HEK293T (cell line): ENCODE data around the gene ZNF835.

ENCODE experiments used
- CTCF ChIA-PET: fragments of 350-600 bp; formaldehyde crosslinking; extraction: SDS; loops from one replicate; lab custom pipeline; 2021; ENCODE audit warnings: antibody characterized with exemption, inconsistent platforms; lab: Yijun Ruan, JAX
- POLR2A ChIA-PET: fragments of 350-600 bp; formaldehyde crosslinking; extraction: SDS; loops from one replicate; lab custom pipeline; 2020; ENCODE audit warnings: antibody characterized with exemption, inconsistent platforms; lab: Yijun Ruan, JAX
- DNase-seq: peaks from one replicate; pipeline ENCODE4 v3.0.0; 2012; ENCODE audit warnings: mixed read lengths; ENCODE audit errors: extremely low spot score
- ARNT ChIP-seq: fragments of 450-650 bp; IDR thresholded peaks from 2 replicates; pipeline ENCODE4 v1.6.1; 2017; ENCODE audit warnings: mild to moderate bottlenecking
- BHLHE40 ChIP-seq: fragments of 450-650 bp; IDR thresholded peaks from 2 replicates; pipeline ENCODE4 v1.6.1; 2016; ENCODE audit warnings: mild to moderate bottlenecking, moderate library complexity, borderline replicate concordance
- CTBP1 ChIP-seq: fragments of 450-650 bp; IDR thresholded peaks from 2 replicates; pipeline ENCODE4 v1.6.1; 2016; ENCODE audit warnings: borderline replicate concordance
- ELF4 ChIP-seq: fragments of 450-650 bp; IDR thresholded peaks from 2 replicates; pipeline ENCODE4 v1.6.1; 2017; ENCODE audit warnings: antibody characterized with exemption
- FOXA1 ChIP-seq: fragments of 450-650 bp; IDR thresholded peaks from 2 replicates; pipeline ENCODE4 v1.6.1; 2016; ENCODE audit warnings: mild to moderate bottlenecking
- FOXK2 ChIP-seq: fragments of 450-650 bp; IDR thresholded peaks from 2 replicates; pipeline ENCODE4 v1.6.1; 2016; ENCODE audit warnings: mild to moderate bottlenecking
- FOXM1 ChIP-seq: fragments of 450-650 bp; IDR thresholded peaks from 2 replicates; pipeline ENCODE4 v1.6.1; 2017; ENCODE audit warnings: mild to moderate bottlenecking, borderline replicate concordance
- HDGF ChIP-seq: fragments of 450-650 bp; IDR thresholded peaks from 2 replicates; pipeline ENCODE4 v1.6.1; 2017; ENCODE audit warnings: antibody characterized with exemption, borderline replicate concordance
- L3MBTL2 ChIP-seq: fragments of 450-650 bp; conservative IDR thresholded peaks from 2 replicates; pipeline ENCODE4 v1.6.1; 2016; ENCODE audit warnings: mild to moderate bottlenecking
- LEF1 ChIP-seq: fragments of 450-650 bp; IDR thresholded peaks from 2 replicates; pipeline ENCODE4 v1.6.1; 2017; ENCODE audit warnings: mild to moderate bottlenecking, borderline replicate concordance
- NFRKB ChIP-seq: fragments of 450-650 bp; IDR thresholded peaks from 2 replicates; pipeline ENCODE4 v1.6.1; 2016; ENCODE audit warnings: mild to moderate bottlenecking, moderate library complexity
- SP1 ChIP-seq: fragments of 450-650 bp; IDR thresholded peaks from 2 replicates; pipeline ENCODE4 v1.6.1; 2017
- SUZ12 ChIP-seq: fragments of 450-650 bp; IDR thresholded peaks from 2 replicates; pipeline ENCODE4 v1.6.1; 2016; ENCODE audit warnings: mild to moderate bottlenecking
- TARDBP ChIP-seq: fragments of 450-650 bp; IDR thresholded peaks from 2 replicates; pipeline ENCODE4 v1.6.1; 2016
- ZNF384 ChIP-seq: fragments of 450-650 bp; IDR thresholded peaks from 2 replicates; pipeline ENCODE4 v1.6.1; 2016
- TF ChIP-seq, protein P1 (sequence below): fragments of 450-650 bp; IDR thresholded peaks from 2 replicates; pipeline ENCODE4 v1.6.1; 2016

The ZNF835 gene

DNA sequence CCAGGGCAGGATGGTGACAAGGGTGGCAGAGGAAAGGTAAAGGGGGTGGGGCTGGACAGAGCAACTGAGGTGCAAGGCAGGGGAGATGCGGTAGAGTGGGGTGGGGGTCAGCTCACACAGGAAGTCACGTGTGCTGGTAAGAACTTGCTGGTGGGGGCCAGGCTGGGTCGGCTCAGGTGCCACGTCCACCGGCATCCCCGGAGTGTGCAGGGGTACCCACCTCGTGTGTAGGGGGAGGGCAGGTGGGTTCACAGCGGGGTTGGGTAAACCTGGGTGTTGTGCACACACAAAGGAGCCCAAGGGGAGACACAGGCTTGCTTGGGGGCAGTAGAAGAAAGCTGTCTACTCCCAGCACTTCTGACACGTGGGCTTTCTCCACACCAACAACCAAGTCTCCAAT, 2.9 kb downstream of the ZNF835 start:
- CTCF ChIA-PET, result no interaction called here

GRCh38 chr19:56667311-56667870, 4.2 kb downstream of the ZNF835 start:
- TF ChIP-seq SP1 (no peak), ELF4 (no peak), LEF1 (no peak)
- POLR2A ChIA-PET, result no interaction called here
- CTCF ChIA-PET, result no interaction called here
- DNase-seq, result no peak

More for the DNA sequence above, 2.9 kb downstream of the ZNF835 start:
- POLR2A ChIA-PET, result no interaction called here
- DNase-seq, result no peak
- TF ChIP-seq FOXK2 (no peak), SUZ12 (no peak), SP1 (no peak), TARDBP (no peak), HDGF (no peak), ELF4 (no peak), NFRKB (no peak), CTBP1 (no peak), L3MBTL2 (no peak), FOXM1 (no peak), LEF1 (no peak), FOXA1 (no peak)
- TF ChIP-seq, protein P1, sequence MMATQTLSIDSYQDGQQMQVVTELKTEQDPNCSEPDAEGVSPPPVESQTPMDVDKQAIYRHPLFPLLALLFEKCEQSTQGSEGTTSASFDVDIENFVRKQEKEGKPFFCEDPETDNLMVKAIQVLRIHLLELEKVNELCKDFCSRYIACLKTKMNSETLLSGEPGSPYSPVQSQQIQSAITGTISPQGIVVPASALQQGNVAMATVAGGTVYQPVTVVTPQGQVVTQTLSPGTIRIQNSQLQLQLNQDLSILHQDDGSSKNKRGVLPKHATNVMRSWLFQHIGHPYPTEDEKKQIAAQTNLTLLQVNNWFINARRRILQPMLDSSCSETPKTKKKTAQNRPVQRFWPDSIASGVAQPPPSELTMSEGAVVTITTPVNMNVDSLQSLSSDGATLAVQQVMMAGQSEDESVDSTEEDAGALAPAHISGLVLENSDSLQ, result no peak

GRCh38 chr19:56664511-56664910, 7.0 kb downstream of the ZNF835 start:
- ChIA-PET CTCF (no interaction called here), POLR2A (no interaction called here)
- no peak for DNase-seq
- no peak for TF ChIP-seq HDGF
- TF ChIP-seq, protein P1, result no peak
- TF ChIP-seq TARDBP, result no peak
- TF ChIP-seq ARNT, result no peak
- no peak for TF ChIP-seq LEF1
- TF ChIP-seq SP1, result no peak
- TF ChIP-seq FOXM1, result no peak
- TF ChIP-seq FOXA1, result no peak
- TF ChIP-seq FOXK2, result no peak
- TF ChIP-seq NFRKB, result no peak
- no peak for TF ChIP-seq L3MBTL2
- TF ChIP-seq ZNF384, result no peak
- TF ChIP-seq CTBP1, result no peak
- TF ChIP-seq BHLHE40, result no peak
- no peak for TF ChIP-seq ELF4
- no peak for TF ChIP-seq SUZ12

- no peak for DNase-seq
- TF ChIP-seq BHLHE40 (no peak), SUZ12 (no peak), CTBP1 (no peak), FOXM1 (no peak), FOXK2 (no peak), FOXA1 (no peak), SP1 (no peak), NFRKB (no peak), ARNT (no peak), TARDBP (no peak), LEF1 (no peak), HDGF (no peak), ZNF384 (no peak), ELF4 (no peak), L3MBTL2 (no peak)
- TF ChIP-seq, protein P1, result no peak
- POLR2A ChIA-PET, result no interaction called here
- CTCF ChIA-PET, result no interaction called here
Observed at GRCh38 chr19:56663931-56664500, 7.5 kb downstream of the ZNF835 start.

DNA sequence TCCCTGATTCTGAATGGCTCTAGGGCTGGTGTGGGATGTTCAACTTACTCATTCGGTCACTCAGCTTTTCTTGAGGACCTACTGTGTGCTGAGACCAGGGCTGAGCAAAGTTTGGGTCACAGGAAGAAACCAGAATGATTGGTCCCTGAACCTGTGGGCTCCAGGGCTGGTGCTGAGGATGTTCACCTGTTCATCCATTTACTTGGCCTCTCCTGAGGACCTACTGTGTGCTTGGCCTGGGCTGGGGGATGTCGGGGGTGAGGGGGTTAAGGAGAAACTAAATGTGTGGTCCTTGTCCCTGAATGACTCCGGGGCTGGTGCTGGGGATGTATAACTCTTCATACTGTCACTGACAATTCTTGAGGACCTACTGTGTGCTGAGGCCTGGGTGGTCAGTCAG, 10.3 kb downstream of the ZNF835 start:
- POLR2A ChIA-PET, result no interaction called here

DNA sequence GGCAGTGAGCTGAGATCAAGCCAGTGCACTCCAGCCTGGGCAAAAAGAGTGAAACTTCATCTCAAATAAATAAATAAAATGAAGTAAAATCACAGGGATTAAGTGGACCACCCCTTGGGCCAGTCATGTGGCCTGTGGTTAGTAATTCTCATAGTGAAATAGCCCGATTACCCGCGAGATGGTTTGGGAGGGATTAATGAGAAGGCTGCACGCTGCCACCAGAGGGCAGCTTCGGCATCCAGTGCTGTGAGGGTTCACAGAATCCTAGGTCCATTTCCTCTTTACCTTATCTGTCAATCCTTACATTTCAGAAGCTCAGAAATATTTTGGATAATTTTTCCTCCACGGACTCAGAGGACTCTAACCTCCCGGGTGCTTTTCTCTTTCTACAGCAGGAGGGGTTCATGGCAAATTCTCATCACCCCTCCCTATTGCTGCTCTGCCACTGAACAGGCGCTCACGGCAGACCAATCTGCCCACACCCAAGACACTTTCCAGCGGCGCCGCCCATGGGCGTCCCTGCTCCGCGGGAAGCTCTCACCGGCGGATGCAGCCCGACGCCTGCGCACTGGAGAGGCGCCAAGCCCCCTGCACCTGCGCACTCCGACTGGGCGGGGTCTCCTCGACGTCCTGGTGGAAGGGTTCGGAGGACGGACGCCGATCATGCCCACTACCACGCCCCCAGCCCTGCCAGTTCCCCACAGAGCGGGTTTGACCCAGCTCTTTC, 11.0 kb downstream of the ZNF835 start:
- DNase-seq, result no peak
- TF ChIP-seq FOXK2 (no peak), SP1 (no peak), HDGF (no peak), NFRKB (no peak), ARNT (no peak), TARDBP (no peak), ELF4 (no peak), BHLHE40 (no peak), SUZ12 (no peak), ZNF384 (no peak), L3MBTL2 (no peak), LEF1 (no peak), CTBP1 (no peak), FOXA1 (no peak), FOXM1 (no peak)
- TF ChIP-seq, protein P1, result no peak
- ChIA-PET CTCF (no interaction called here), POLR2A (no interaction called here)

More for the DNA sequence above, 10.3 kb downstream of the ZNF835 start:
- no peak for DNase-seq
- CTCF ChIA-PET, result no interaction called here
- no peak for TF ChIP-seq CTBP1
